ENCODE results near the gene DLGAP4.
"Not testable (repeated sequence)": the region's sequence is repeated elsewhere in the genome, so short reads cannot be mapped to it uniquely, and the experiment has no call there.

Gene DLGAP4

GRCh38 chr20:36507746-36508145 lies 201.6 kb downstream of the DLGAP4 start:
- no peak for DNase-seq (ENCODE audit: low read depth)
- TF ChIP-seq CTCF (conservative IDR thresholded peaks at IDR 0.05; ENCODE audit: low read length): no peak
- no peak overlapping the region for H3K4me3 ChIP-seq (ENCODE audit: low read length)

- no peak for DNase-seq (ENCODE audit: low read depth)
- TF ChIP-seq CTCF (conservative IDR thresholded peaks at IDR 0.05; ENCODE audit: low read length): no peak
- no peak overlapping the region for H3K4me3 ChIP-seq (ENCODE audit: low read length)
Measured at GRCh38 chr20:36519012-36519719, 213.0 kb downstream of the DLGAP4 start.

- peak; percentile 16 for DNase-seq (ENCODE audit: low read depth)
- TF ChIP-seq CTCF (conservative IDR thresholded peaks at IDR 0.05; ENCODE audit: low read length): no peak
- no peak overlapping the region for H3K4me3 ChIP-seq (ENCODE audit: low read length)
Measured at GRCh38 chr20:36519944-36520343, 213.8 kb downstream of the DLGAP4 start.

- TF ChIP-seq CTCF (conservative IDR thresholded peaks at IDR 0.05; ENCODE audit: low read length): no peak
- DNase-seq (ENCODE audit: low read depth): no peak
- H3K4me3 ChIP-seq (ENCODE audit: low read length): no peak overlapping the region
Measured at GRCh38 chr20:36521526-36521925, 215.4 kb downstream of the DLGAP4 start.

GRCh38 chr20:36522412-36522811 lies 216.3 kb downstream of the DLGAP4 start:
- not testable (repeated sequence) for H3K4me3 ChIP-seq (ENCODE audit: low read length); DNase-seq (ENCODE audit: low read depth)

- no peak overlapping the region for H3K4me3 ChIP-seq (ENCODE audit: low read length)
- no peak for DNase-seq (ENCODE audit: low read depth)
- TF ChIP-seq CTCF (conservative IDR thresholded peaks at IDR 0.05; ENCODE audit: low read length): no peak
Measured at GRCh38 chr20:36523341-36523740, 217.2 kb downstream of the DLGAP4 start.

- no peak overlapping the region for H3K4me3 ChIP-seq (ENCODE audit: low read length)
- DNase-seq (ENCODE audit: low read depth): no peak
- TF ChIP-seq CTCF (conservative IDR thresholded peaks at IDR 0.05; ENCODE audit: low read length): no peak
Measured at GRCh38 chr20:36525620-36526365, 219.7 kb downstream of the DLGAP4 start.

All from AG10803 (cell line).